ENCODE data around the gene NHLH1.
"Not testable (repeated sequence)": the region's sequence is repeated elsewhere in the genome, so short reads cannot be mapped to it uniquely, and the experiment has no call there.

Gene NHLH1

DNA sequence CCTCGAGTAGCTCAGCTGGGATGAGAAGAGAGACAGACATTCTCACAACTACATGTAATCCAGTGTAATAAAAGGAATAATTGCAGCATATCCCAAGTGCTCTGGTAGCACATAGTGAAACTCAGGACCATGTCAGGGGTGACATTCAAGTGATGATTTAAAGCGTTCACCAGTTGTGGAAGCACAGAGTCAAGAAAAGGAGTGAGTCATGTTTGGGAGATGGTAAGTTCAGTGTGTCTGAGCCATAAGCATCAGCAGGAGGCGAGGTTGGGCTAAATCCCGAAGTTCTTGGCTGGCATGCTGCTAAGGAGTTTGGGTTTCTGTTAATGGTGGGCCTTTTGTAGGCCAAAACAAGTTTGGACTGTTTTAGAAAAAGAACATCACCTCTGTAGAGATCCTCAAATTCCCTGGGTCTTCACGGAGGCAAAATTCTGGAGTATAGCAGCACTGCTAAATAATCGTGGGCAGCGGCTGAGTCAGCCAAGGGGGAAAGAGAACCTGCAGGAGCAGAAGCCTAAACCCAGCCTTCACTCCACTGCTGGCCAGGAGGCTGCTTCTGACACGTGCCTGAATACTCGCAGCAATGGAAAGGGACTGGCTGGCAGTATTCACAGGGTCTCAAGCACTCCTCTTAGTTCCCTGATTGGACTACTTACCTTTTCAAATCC, 7.2 kb upstream of the NHLH1 start:
- no peak for DNase-seq

DNA sequence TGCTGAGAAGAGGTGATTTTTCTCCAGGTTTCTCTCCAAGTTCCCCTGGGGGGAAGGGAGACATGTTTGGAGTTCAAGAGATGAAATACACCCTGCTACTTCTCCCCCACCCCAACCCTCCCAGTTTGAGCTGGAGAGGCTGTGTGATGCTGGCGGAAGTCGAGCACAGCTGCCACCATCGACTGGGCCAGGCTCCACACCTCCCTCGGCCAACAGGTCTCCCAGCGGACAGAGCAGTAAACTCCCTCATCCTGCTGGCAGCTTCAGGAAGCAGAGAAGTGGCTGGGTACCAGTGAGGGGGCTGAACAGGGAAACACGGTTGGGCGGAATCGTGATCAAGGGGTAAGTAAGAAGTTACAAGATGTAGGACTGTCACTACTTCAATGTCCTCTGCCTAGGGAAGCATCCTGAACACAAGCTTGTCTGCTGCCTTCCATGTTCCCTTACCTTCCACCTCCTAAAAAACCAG, 6.6 kb upstream of the NHLH1 start:
- no peak for DNase-seq

DNA sequence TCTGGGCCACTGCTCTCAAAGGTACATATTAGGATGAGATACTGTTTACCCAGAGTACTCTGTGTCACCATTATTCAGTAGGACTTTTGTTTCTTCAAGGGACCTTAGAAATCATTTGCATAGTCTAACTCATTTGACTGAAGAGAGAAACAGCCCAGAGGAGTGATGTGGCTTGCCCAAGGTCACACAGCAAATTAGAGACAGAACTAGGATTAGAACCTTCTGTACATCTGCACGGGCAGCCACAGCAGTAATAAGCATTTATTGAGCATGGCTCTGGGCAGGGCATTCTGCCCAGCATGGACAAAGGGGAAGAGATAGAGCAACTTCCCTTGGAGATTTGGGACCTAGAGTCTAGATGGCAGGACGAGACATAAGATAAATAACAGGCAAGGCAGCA, 5.7 kb upstream of the NHLH1 start:
- no peak for DNase-seq

DNA sequence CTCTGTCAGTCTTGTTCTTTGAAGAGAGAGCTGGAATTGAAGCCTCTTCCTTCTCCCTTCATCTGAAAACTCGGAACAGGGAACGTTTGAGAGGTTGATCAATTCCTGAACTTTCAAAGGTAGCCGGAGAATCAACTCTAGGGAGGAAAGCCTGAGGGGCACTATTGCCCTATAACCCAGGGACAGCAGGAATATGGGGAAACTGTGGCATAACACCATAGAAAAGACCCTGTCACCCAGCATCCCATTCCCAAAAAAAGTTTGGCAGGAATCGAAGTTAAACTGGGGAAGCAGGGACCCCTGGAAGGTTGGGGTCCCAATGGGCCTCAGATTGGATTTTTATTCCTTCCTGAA, 5.1 kb upstream of the NHLH1 start:
- DNase-seq: no peak

DNA sequence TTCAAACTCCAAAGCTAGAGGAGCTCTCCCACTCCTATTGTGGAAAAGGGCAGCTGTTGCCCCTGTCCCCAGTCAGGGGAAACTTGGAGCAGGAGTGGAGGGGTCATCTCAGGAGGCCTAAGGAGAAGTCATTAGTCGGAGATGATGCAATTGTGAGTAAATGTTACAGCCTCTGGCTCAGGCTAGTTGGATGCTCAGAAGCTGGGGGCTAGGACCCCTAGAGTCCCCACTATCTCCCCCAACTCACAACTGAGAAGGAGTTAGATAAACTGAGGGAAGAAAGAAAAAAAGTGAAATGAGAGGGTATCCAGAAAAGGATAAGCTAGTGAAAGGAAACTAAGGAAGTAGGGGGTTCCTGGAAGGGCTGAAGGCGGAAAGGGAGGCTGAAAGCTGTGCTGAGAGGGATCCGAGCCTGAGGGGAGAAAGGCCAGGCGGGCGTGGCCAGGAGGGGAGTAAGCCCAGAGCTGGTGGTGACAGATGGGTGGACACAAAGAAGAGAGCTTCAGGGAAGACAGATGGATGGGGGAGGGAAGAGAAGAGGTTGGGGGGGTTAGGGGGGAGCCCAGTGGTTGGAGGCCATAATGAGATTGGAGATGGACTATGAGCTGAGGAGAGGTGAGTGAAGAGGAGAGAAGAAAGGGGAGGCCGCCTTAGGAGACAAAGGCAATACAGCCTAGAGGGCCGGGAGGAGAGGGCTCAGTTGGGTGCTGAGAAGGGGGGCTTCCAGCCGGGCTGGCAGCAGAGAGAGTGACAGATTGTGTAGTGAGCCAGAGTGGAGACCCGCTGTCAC, 4.5 kb upstream of the NHLH1 start:
- DNase-seq: no peak

DNA sequence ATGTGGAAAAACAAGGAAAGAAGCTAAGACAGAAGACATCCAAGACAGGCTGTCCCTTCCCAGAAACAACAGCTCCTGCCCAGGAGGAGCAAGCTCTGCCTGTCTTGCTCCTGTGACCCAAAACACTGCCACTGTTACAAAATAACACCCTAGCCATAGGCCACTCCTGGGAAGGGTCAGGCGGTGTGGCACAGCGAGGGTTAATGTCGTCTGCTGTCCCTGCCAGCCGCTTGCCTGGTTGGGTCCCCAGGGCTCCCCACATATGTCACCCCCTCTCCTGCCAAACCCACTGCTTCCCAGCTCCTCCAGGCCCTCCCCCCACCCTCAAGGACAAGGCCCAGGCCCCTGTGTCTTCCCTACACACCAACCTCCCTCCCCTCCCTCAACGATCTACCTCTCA, 3.9 kb upstream of the NHLH1 start:
- DNase-seq: no peak

DNA sequence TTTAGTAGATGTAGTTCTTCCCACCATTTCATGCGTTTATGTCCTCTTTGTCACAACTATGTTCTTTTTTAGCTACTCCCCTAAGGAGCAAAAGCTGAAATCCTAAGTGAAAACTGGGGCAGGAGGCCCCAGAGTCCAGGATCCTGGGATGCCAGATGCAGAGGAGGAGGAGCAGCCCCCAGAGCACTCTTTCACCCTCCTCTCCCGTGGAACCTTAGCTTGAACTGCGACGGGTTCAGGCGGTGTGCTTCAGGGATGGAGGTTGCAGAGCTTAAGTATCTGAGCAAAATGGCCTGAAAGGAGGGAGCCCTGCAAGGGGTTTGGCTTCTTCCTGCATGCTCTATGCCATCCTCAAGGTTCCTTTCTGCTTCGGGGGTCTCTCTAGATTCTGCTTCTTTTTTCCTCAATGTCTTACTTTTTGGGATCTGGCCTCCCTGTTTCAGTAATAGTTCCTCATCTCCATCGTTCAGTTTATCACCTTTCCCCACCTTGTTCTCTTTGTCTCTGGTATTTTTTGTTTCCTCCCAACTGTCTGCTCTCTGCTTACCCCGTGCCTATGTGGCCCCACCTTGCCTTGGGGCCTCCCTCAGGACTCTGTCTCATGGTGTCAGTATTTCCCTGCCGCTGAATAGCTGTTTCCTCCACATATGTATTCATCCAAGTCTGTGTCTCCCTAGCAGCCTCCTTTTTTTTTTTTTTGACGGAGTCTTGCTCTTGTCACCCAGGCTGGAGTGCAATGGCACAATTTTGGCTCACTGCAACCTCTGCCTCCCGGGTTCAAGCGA, 2.7 kb upstream of the NHLH1 start:
- no peak for DNase-seq

DNA sequence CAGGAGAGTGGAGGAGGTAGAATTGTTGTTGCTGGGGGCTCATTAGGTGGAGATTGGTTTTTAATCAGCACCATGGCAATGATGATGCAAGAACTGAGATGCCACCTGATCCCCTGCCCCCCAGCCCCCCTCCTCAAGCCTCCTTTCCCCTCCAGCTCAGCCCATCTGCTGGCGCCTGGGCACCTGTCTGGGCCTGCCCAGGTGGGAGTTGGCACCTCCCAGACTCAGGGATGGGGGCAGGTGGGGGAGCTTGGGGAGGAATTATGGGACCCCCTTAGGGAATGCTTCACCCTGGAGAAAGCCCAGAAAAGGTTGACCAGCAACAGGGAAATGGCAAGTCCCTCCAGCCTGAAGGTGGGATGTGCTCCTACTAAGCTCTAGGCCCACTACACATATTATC, 1.5 kb upstream of the NHLH1 start:
- no peak for DNase-seq

DNA sequence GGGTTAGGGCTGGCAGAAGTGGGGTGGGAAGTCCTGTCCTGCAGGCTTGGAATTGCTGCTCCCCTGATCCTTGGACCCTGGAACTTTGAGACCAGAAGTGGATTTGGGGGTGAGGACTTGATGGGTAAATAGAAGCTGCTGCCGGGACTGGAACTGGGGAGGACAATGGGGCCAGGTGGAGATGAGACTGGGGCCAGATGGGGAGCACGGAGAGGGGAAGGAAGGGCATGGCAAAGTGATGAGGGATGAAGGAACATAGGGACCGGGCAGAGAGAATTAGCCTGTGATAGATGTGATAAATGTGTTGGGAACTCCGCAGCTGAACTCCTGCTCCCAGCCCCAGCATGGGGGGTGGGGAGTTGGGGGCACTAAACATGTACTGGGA, 637 bp downstream of the NHLH1 start:
- DNase-seq: no peak

DNA sequence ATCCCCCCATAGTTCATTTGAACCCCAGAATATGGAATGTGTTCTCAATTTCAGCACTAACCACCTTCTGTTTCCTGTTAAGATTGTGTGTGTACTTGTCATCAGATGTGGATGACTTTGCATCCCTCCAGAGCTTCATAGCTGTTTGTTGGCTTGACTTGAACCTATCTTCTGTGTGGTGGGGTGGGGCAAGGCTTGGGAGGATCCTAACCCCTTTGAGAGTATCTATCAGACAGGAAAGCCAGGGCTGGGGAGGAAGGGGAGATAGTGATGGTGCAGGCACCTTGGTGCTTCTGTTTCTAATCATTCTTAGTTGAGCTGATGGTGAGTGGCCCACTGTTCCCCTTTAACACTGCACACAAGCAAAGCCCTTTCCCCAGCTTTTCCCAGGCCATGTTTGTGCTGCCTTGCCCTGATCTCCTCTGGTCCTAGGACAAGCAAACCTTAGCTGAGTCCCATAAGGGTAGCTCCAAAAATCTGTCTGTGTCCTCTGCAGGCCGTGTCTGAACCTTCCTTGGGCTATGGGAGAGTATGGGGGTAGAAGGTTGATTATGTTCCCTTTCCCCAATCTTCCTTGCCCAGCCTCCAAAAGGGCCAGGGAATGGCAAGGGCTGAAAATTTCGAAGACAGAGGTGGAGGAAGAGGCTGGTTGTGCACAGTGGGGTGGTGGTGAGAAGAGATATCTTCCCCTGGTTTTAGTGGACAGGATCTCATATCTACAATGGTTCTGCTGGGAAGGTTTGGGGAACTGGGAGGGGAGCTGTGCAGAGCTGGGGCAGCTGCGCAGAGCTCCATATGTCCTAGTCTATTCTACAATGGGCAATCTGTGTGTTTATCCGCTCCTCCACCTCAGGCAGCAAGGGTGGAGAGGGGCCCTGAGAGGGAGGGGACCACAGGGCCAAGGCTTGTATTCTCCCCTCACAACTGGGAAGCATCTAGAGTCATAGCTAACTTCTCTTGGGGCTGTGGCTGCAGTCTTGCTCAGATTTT, 1.4 kb downstream of the NHLH1 start:
- DNase-seq: no peak

DNA sequence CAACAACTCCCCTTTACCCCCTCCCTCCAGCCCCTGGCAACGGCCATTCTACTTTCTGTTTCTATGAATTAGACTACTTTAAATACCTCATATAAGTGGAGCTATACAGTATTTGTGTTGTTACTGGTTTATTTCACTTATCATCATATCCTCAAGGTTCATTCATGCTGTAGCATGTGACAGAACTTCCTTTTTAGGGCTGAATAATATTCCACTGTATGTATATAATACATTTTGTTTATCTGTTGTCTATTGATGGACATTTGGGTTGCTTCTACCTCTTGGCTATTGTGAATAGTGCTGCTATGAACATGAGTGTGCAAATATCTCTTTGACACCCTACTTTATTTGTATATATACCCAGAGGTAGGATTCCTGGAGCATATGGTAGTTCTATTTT, 2.2 kb downstream of the NHLH1 start:
- no peak for DNase-seq

DNA sequence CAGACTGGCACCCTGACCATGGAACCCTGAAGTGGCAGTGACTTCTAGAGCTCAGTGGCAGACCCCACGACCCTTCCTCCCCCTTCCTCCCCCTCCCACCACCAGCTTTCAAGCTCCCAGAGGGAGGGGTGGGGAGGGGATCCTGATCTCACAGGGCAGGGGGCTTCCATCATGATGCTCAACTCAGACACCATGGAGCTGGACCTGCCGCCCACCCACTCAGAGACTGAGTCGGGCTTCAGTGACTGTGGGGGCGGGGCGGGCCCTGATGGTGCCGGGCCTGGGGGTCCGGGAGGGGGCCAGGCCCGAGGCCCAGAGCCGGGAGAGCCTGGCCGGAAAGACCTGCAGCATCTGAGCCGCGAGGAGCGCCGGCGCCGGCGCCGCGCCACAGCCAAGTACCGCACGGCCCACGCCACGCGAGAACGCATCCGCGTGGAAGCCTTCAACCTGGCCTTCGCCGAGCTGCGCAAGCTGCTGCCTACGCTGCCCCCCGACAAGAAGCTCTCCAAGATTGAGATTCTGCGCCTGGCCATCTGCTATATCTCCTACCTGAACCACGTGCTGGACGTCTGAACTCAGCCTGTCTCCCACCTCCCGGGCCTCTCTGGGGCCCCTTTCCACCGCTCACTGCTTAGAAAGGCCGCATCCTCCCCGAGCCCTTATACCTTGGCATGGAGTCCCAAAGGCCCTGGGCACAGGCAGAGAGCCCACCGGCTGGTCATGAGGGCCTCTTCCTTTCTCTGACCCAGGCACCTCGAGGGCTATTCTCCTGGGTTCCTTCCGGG, 3.9 kb downstream of the NHLH1 start:
- DNase-seq: no peak

DNA sequence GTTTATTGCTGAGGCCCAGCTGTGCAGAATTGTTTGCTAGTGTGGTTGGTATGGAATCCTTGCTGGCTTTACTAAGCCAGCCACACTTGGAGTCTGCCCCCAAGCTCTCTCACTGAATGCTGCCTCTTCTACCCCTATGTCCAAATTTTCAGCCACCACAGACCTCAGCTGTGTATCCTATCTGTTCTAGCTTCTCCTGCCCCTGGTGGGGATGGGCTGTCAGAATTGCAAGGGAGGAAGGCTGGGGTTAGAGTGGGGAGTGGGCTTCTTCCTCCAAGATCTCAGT, 4.4 kb downstream of the NHLH1 start:
- DNase-seq: no peak

DNA sequence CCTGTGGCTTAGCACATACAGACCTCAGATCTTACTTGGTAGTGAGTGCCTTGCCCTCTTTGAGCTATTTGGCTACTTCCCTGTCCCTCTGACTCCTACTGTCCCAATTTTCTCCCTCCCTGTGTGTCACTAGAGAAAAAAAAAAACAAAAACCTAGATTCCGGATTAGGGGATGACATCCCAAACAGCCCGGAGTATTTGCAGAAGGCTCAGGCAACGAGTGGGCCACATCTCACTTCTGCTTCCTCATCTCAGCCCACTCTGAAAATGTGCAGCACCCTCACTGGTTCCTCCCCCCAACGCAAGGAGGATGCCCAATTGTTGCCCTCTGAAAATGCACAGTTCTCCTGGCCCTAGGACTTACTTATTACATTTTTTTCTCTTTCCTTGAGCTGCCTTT, 4.9 kb downstream of the NHLH1 start:
- DNase-seq: no peak

DNA sequence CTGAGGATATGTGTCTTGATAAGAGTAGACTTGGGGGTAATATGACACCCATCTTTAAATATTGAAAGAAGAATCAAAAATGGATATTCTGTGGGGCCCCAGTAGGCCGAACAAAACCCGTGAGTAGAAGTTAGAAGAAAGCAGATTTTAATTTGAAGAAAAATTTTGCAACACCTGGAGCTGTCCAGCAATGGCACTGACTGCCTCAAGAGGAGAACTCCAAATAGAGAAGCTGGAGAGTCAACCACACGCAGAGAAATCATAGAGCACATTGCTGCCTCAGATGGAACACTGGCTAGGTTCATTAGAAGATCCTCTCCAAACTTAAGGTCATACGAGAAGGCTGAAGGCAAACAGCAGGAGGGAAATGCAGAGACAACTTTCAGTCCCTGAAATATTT, 6.8 kb downstream of the NHLH1 start:
- no peak for DNase-seq

DNA sequence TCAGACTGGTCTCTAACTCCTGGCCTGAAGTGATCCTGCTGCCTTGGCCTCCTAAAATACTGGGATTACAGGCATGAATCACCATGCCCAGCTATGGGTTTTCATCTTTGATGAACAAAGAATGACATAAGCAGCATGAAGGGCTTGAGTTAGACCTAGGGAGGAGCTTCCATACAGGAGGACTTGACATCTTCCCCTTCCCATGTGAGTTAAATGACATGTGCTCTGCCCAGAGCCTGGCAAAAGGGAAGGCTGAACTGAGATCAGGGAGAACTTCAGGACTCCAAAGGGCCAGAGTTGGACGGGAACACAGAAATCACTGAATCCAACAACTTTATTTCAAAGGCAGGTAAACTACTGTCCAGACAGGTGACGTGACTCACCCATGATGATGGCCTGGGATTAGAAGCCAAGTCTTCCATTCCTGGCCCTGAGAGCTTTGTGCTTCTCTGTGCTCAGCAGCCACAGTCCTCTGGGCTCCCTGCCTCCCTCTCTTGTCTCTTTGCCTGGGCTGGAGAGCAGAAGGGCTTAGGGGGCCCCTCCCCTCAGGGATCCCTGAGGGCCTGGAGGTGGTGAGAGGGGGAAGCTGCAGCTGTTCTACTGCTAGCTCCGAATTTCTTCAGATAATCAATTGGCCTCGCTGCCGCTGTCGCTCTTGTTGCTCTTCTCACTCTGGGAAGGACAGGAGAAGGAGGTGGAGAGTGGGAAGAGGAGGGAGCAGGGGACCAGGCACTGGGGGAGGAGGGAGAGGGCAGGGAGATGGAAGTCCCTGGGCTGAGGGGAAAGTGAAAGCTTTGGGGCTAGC, 7.6 kb downstream of the NHLH1 start:
- no peak for DNase-seq

DNA sequence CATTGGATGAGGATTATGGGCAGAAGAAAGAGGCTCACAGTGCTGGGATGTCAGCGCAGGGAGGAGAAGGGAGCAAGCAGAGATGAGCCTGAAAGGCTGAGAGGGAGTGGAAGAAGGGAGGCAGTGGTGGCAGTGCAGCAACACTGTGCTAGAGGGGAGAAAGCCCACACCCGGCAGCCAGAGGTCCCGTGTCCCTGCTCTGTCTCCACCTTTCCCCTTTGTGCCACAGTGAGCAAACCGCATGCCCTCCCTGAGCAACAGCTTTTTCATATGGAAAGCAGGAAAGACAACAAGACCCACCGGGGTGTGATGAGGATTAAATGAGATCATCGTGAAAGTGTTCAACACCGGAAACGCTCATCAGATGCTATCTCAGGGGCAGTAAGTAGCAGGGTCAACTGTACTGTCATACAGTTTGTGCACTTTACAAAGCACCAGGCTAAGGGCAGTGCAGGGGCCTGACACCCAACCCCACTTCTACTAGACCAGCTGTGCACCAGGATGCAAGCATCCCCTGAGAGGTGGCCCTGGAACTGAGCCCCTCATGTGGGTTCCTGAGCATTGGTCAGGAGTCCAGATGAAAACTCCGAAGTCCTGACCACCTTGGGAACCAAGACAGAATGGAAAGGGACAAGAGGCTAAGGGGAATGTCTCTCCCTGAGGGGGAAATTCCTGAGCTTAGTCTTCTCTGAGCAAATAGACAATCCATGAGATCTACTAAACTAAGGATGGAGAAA, 9.1 kb downstream of the NHLH1 start:
- no peak for DNase-seq

DNA sequence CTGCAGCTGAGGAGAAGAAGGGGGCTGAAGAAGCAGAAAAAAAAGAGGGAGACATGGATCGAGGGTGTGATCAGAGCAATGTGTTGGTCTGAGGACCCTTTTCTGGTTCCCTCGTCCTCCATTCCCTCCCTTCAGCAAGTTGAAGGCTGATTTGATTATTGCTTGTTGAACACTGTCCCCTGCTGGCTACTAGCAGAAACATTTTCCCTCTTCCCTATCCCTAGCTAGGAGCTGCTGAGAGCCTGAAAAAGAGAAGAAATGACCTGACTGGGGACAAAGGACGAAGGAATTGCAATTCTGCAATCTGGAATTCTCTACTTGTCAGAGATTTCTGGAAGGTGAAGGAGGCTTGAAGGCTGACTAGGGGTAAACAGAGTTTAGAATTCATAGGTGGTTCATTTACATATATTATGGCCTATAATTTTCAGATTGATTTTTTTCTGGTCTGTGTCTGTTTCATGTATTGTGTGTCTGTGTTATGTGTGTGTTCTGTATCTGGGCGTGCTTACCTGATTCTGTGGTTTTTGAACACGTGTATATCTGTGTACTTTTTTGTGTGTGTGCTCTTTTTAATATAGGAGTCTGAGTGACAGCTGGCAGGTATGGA, 9.8 kb downstream of the NHLH1 start:
- DNase-seq: peak; percentile 32

DNA sequence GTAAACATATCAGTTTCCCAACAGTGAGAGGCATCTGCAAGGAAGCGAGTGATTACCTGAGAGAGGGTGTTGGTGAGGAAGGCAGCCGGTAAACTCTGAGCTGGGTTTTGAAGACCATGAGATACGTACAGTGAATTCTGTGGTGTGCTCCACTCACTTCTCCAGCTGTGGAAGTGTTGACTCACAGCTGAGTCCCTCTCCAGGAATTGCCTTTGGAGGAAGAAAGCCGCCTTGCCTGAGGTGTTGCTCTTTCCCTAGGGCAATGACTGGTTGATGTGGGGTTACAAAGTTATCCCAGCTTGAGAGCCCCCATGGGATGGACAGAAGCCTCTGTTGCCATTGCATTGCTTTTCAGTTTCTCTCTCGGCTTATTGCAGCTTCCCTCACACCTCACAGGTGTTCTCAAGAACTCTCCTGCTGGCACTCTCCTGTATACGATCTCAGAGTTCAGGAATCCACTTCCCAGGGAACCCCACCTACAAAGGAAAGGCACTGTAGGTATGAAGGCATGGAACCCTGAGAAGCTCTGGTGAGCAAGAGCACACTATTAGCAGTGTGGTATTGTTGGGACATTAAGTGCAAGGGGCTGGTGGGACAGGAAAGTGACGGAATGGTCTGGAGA, 10.8 kb downstream of the NHLH1 start:
- DNase-seq: no peak

DNA sequence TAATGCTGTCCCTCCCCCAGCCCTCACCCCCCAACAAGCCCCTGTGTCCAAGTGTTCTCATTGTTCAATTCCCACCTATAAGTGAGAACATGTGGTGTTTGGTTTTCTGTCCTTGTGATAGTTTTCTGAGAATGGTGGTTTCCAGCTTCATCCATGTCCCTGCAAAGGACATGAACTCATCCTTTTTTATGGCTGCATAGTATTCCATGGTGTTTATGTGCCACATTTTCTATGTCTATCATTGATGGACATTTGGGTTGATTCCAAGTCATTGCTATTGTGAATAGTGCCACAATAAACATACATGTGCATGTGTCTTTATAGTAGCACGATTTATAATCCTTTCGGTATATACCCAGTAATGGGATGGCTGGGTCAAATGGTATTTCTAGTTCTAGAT, 17.9 kb downstream of the NHLH1 start:
- not testable (repeated sequence) for DNase-seq
